ENCODE results near the gene THADA.
"Not testable (repeated sequence)": the region's sequence is repeated elsewhere in the genome, so short reads cannot be mapped to it uniquely, and the experiment has no call there.

Gene THADA

DNA sequence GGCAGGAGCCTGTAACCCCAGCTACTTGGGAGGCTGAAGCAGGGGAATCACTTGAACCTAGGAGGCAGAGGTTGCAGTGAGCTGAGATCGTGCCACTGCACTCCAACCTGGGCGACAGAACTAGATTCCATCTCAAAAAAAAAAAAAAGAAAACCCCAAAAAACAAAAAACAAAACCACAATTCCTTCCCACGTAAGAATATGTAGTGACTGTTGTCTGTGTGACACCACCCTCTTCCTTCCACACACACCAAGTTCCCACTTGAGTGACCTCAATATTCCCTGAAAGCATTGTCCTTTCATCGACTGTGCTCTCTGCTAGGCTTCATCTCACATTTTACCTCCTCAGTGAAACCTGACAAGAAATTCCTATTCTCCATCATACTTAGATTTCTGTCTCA, 8.8 kb upstream of the THADA start:
- no peak for DNase-seq

DNA sequence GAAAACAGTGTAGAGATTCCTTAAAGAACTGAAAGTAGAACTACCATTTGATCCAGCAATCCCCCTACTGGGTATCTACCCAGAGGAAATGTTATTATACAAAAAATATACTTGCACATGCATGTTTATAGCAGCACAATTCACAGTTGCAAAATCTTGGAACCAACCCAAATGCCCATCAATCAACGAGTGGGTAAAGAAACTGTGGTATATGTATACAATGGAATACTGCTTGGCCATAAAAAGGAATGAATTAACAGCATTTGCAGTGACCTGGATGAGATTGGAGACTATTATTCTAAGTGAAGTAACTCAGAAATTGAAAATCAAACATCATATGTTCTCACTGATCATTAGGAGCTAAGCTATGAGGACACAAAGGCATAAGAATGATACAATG, 4.8 kb upstream of the THADA start:
- not testable (repeated sequence) for DNase-seq

DNA sequence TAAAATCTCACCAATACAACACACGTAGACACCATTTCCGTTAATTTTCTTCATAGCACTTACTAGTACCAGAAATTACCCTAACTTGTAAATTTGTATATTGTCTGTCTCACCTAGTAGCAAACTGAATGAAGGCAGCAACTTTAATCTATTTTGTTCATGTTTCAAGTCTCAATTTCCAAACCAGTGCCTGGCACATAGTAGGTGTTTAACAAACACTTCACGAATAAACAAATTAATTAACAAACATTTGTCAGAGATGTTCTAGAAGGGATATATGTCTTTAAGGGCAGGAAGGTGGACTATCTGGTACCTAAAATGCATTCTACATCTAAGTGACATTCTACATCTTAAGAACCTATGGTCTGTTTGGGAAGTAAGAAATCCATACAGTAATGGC, 963 bp downstream of the THADA start:
- DNase-seq: no peak

DNA sequence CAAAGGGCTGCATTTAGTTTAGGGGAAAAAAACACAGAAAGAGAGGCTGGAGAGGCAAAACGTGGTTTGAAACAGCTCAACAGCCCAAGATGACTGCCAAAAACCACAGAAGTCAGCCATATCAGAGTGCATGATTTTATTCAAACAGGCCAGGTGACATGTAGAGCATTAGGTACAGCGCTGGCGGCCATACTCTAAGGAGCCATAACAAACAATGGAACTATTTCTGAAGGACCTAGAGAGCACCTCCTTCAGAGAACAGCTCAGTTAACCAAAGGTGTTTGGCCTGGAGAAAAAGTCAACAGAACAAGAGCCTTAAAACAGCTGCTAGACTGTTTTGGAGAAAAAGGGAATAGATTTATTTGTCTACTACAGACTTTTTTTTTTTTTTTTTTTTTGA, 2.6 kb downstream of the THADA start:
- no peak for DNase-seq

DNA sequence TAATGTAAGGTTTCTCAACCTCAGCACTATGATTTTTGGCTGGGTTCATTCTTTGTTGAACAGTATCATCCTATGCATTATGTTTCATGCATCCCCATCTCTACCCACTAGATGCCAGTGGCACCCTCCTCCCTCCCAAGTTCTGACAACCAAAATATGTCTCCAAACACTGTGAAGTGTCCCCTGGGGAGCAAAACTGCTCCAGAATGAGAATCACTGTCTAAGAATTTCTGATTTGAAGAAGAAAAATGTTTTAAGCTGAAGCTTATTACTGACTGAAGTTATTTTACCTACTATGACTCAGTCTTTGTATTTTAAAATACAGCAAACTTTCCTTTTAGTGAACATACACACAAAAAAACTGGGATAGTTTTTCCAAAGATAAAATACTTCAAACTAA, 3.4 kb downstream of the THADA start:
- no peak for DNase-seq

DNA sequence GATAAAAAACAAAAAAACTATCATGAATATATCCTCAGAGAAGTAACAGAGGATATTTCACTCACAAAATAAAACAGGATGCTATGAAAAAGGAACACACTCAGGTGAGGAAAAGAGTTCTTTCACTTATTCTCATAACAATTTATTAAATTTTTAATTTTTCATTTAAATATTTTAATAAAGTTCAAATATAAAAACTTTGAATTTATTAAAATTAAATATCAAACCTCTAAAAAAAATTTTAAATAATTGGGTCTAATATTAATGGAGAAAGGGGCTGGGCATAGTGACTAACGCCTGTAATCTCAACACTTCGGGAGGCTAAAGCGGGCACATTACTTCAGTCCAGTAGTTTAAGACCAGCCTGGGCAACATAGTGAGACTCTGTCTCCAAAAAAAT, 10.1 kb downstream of the THADA start:
- no peak for DNase-seq

DNA sequence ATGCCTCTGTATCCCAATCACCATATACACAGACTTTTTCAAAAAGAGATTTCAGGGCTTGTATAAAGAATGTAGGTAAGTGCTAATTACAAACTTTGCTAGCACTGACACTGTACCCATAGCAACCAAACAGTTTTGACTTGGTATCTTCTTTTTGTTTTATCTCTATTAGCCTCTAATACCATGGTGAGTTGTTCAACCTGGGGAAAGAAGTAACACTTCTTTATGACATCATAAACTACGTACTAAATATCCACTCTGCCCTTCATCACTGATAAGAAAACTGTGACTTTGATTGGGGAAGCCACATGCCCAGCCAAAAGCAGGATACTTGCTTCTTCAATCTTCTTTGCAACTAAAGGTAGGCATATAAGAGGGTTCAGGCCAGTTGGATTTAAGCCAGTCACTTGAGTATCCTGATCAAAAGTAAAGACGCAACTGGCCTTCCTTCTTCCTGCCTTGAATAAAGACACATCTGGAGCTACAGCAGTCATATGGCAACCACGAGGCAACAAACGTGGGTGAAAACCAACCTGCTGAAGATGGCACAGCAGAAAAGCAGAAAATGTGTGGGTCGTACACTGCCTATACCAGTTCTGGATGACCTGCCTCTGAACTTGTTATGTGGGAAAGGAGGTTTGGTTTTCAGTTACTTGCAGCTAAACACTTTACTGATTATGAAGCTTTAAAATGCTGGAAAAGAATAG, 16.4 kb downstream of the THADA start:
- no peak for DNase-seq

DNA sequence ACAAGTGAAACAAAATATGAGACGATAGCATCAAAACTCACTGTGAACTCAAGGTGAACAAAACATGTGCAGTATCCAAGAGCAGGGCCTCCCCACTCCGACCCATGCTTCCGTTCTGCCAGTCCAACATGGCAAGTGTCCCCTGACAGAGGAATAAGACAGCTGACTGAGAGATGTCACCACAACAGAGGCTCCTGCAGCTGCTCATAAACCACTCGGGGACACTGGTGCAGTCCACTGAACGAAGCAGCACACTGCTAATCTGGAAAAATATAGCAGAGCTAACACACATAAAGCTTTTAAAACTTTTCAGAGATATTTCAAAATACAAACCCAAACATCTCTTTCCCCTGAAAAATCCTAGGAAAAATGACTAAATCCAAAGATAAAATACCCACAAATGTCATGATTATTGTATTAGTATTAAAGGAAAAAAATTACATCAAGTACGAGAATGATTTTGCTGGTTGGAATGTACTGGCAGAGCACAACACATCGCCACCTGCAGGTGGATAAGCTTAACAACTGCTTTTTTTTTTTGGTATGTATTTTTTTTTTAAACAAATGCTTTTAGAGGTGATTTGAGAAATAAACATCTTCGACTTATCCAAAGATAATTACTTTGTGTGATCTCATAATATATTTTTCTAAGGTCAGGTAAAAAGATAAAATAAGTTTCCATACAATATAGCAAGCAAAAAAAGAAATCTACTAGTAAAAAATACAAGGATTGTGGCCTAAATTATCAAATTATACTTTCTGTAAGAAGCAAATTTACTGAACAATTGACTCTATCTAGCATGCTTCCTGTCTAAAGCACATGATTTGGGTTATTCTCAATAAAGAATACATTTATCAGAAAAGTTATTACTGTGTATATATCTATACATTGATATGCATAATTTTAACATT, 18.6 kb downstream of the THADA start:
- peak; percentile 68 for DNase-seq

DNA sequence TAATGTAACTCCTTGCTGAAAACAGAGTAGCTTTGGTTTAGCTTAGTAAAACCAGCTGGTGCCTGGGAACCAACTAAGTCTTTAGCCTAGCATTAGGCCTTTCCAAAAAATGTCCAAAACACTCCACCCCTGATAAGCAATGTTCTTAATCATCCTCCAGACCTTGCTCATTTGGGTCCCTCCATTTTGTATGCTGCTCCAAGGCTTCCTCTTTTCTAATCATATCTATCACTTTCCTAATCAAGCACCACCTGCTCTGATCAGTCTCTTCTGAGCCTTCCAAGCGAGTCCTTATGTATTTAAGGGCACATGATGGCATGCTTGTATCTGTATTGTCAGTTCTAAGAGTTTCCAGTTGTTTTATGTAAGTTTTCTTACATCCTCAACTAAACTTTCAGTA, 23.6 kb downstream of the THADA start:
- no peak for DNase-seq

DNA sequence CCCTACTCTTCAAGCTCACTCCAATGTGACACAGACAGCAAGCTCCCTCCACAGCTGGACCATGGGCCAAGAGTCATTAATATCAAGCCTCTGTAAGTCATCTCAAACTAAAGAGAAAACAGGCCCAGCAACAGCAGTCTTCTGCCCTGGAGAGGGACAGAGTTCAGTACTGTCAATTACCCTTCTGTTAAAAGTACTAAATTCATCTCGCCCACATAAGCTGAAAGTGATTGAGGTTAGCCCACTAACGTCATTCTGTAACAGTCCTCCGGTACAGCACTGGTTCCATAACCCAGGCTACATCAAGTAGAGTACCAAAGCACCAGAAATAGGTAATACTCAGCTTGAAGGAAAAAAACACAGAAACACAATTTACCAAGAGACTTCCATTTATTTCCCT, 25.9 kb downstream of the THADA start:
- DNase-seq: no peak

DNA sequence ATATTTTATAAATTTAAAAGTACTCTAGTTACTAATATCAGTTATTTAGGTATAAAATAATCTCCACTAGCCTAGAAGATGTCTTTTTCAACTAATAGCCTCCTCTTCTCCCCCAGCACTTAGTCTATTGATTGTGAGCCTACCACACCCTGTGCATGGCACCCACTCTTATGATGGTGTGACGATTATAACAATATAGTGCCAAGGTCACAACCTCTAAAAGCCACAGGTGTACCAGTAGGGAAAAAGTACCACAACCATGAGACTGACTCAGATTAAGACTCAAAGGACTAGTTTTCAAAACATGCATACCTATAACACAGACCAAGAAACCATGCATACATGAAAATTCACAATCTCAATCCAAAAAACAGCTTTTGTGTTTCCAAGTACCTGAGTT, 27.6 kb downstream of the THADA start:
- no peak for DNase-seq

DNA sequence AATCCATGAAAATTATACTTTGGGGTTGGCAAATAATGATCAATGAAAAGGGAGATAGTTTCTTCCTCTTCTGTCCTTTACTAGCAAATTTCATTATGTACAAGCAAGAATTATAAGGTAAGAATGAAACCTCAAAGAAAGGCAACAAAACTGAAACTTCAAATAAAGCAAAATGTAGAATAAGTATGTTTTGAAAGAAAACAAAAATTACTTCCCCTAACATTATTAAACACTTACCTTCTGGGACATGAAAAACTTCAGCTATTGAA, 29.4 kb downstream of the THADA start:
- DNase-seq: no peak

DNA sequence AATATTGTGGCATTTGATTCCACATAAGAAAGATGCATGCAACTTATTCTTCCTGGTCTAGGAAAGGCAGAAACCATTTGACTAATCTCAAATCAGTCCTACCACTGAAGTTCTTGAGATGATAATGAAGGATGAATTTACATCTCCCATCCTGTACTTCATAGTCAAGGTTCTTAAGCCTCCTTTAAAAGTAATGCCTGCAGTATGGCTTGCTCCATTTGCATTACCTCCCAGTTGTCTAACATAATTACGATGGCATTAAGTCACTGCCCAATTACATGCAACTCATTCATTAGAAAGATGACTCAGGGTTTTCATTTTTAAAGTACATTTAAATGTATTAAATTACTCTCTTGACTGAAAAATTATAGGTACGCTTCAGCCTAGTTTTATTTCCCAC, 32.2 kb downstream of the THADA start:
- no peak for DNase-seq

DNA sequence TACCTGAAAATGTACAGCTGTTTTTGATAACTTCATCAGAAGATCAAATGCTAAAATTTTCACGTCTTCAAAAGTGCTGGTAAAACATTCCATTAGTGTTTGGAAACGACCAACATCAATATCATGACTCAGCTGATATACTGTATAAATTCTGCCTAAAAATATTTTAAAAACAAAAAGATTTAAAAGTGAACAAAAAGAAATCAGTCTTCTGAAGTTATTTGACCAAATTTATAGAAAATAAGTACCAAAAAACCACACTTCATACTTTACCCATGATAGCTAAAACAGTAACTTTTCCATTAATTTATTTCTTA, 35.6 kb downstream of the THADA start:
- no peak for DNase-seq

DNA sequence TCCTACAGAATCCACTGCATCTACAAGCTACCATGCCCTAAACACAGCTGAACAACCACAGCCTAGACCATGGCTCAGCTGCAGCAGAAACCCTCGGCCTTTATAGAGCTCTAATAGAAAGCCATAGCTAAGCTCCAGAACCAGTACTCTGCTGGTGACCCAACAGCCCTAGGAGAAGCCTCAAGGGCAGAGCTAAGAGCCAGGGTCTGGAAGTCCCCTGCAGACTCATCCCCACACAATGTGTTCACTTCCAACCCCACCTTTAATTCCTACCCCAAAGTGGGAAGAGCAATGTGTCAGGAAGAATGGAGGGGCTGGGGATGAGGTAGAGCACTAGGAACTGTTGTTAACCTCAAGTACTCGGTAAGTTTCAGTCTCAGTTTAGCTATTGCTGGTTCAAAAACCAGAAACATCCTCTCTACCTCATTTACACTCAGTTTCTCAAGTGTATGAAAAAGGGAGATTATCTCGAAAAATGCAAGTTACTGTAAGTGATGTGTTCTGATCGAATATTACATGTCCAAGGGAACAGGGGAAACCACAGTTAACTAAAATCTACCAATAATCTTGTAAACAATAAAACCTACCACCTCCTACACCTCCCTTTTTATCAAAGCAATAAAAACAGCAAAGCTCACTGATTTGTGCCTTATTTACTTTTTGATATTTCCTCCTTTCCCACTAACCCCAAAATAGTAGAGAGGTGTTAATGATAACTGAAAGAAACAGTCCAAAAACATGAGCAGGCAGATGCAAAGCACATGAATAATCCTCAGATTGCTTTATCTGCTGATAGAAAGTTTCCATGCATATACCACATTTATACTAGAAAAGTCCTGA, 36.2 kb downstream of the THADA start:
- no peak for DNase-seq

DNA sequence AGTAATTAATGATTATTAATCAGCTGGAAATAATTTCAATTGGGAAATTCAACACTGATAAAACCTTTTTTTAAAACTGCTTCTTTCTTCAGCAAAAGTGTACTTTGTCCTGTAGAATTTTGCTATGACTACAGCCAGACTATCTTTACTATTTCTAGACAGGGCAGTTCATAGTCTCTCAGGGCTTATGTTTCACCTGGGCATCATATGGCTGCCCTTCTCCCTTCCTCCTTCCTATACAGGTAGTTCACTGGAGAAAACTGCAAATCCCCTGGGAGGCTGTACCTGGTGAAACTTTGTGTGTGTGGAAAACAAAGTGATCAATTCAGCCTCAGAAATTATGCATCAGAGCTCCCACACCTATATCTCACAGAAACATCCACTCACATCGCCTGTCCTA, 38.6 kb downstream of the THADA start:
- DNase-seq: no peak

DNA sequence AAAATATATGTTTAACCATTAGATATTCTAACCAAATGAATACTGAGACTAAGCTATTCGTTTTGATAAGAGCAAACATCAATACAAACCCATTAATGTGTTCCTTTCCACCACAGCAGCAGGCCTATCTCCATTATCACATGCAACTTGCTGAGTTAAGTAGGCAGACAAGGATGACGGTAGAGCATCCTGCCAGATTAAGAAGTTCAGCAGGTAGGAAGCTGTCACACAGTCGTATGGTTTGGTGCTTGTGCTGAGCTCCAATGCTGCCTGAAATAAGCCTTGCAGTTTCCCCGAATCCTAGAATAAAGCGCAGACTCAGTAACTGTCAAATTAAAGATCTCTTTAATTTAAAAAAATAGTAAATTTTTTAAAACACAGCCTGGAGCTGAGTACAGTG, 39.6 kb downstream of the THADA start:
- no peak for DNase-seq

DNA sequence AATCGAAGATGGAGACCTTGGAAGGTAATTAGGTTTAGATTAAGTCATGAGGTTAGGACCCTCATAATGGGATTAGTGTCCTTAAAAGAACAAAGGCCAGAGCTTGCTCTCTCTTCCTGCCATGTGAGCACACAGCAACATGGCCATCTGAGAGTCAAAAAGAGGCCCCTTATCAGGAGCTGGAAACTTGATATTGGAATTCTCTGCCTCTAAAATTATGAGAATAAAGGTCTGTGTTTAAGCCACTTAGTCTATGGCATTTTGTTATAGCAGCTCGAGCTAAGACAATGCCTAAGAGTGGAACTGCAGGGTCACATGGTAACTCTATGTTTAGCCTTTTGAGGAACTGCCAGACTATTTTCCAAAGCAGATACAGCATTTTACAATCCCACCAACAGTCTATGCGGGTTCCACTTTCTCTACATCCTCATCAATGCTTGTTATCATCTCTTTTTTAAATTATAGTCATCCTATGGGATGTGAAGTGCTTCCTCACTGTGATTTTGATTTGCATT, 42.4 kb downstream of the THADA start:
- no peak for DNase-seq

DNA sequence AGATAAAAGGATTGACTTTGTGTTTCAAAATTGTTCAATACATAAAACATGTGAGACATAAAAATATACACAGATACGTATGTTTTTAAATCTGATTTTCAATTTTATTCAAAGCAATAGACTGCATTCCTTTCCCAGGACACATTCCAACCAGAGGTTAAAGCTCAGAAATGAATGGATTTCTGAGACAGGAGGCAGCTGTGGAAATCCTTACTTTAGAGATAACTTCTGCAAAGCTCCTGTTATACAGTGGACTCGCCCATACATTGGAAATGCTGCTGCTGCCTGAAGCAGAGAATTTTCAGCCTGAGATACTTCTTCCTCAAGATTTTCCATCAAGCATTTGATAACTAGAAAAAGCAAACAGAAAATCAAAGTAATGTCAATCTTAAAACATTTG, 43.8 kb downstream of the THADA start:
- DNase-seq: no peak

DNA sequence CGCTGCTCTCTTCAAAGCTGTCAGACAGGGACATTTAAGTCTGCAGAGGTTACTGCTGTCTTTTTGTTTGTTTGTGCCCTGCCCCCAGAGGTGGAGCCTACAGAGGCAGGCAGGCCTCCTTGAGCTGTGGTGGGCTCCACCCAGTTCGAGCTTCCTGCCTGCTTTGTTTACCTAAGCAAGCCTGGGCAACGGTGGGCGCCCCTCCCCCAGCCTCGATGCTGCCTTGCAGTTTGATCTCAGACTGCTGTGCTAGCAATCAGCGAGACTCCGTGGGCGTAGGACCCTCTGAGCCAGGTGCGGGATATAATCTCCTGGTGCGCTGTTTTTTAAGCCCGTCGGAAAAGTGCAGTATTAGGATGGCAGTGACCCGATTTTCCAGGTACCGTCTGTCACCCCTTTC, 47.5 kb downstream of the THADA start:
- not testable (repeated sequence) for DNase-seq

DNA sequence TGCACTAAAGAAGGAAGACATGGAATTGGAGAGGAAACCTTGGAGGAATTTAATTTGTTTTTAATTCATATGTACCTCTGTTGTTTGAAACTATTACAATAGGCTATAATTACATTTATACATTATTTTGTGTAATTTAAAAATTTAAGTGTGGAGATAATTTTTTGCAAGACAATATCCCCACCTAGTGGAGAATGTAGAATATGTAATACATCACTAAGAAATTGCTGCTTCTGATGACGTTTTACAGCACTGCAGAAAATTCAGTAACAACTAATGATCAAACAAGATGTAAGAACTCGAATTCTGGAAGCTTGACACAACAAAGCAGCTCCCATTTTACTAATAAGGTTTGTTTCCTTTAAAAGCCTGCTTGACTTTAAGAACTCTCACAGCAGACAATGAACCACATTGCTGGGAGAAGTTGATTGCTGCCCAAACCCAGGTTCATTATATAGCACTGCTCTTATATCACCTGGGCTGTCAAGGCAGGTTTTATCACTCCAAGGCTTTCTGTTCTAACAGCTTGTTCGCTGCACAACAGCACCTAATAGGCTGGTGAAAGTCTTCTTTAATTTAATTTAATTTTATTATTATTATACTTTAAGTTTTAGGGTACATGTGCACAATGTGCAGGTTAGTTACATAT, 53.4 kb downstream of the THADA start:
- no peak for DNase-seq

DNA sequence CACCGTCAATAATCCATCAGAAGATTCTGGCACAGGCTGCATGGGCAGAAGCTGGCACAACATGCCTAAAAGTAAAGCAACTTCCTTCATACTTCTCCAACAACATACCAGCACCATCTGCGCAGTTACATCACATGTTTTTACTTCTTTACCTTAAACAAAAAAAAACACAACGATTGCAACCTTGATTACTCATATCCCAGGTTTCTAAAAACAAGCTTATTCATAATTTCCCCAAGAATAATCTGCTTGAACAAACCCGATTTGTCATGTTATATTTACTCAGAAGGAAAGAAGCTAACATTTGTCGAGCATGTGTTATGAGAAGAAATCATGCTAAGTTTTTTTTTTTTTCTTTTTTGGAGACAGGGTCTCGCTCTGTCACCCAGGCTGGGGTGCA, 54.7 kb downstream of the THADA start:
- DNase-seq: no peak
